ENCODE results near the gene TSBP1.

DNA sequence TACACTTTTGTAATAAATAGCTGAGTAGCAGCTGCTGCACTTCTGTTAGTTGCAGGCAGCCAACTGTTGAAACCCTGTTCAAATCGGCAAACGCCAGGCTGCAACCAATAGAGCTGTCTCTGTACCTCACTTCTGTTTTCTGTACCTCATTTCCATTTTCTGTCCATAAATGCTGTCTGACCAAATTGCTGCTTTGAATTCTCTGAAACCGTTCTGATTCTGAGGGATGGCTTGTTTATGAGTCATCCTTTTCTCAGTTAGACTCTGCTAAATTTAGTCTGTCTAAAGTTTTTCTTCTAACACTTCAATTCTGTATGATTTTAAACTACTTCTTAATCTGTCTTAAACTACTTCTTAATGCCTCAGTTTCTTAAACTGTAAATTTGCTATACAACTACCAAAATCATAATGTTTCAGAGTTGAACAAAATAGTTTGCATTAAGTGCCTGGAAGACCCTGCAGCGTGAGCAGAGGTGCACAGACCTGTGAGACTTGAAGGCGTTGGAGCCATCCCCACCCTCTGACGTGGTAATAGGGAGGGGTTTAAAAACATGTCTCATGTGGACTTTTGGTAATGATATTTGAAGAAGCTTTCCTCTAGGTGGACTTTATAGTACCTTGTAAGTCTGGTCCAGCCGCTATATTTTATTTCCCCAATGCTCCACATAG lies 25.7 kb upstream of the TSBP1 start:
- TF ChIP-seq POLR2A (IDR thresholded peaks at IDR 0.05): no peak
- TF ChIP-seq, protein P1, sequence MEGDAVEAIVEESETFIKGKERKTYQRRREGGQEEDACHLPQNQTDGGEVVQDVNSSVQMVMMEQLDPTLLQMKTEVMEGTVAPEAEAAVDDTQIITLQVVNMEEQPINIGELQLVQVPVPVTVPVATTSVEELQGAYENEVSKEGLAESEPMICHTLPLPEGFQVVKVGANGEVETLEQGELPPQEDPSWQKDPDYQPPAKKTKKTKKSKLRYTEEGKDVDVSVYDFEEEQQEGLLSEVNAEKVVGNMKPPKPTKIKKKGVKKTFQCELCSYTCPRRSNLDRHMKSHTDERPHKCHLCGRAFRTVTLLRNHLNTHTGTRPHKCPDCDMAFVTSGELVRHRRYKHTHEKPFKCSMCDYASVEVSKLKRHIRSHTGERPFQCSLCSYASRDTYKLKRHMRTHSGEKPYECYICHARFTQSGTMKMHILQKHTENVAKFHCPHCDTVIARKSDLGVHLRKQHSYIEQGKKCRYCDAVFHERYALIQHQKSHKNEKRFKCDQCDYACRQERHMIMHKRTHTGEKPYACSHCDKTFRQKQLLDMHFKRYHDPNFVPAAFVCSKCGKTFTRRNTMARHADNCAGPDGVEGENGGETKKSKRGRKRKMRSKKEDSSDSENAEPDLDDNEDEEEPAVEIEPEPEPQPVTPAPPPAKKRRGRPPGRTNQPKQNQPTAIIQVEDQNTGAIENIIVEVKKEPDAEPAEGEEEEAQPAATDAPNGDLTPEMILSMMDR (IDR thresholded peaks at IDR 0.05): no peak
